ENCODE data around the gene ARHGEF2.
"Not testable (repeated sequence)": the region's sequence is repeated elsewhere in the genome, so short reads cannot be mapped to it uniquely, and the experiment has no call there.

Gene ARHGEF2

DNA sequence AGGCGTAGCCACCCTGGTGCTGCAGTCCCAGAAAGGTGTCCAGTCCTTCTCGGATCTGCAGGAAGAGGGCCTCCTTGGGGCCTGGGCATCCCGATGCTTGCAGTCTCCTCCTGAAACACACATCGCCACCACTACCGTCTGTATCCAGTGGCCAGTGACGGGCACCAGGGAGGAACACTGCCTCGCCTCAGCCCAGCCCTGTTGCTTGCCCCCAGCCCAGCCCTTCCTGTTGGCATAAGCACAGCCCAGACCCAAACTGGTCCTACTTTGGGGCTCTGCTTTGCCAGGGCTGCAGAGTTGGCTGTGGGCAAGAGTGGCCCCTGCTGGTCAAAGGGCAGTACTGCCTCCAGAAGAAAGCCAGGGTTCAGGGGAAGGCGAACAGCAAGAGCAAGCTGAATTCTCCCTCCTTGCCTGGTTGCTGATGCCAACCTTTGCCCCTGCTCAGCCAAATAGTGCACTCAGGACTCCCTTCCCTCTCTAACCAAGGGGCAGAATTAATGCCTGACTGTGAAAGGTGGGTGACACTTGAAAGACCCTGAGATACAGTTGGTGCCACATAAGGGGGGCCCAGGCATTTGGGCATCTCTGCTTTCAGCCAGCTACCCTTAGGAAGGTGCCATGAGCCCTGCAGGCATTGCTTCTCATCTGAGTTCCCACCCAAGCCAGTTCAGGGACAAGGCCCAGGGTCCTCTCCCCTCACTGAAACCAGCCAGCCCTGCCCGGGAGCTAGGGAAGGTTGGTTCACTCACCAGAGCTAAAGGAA lies 11.1 kb upstream of the ARHGEF2 start:
- DNase-seq, result peak; percentile 64

GRCh38 chr1:155984903-155985645 lies 6.7 kb upstream of the ARHGEF2 start:
- not testable (repeated sequence) for DNase-seq

DNA sequence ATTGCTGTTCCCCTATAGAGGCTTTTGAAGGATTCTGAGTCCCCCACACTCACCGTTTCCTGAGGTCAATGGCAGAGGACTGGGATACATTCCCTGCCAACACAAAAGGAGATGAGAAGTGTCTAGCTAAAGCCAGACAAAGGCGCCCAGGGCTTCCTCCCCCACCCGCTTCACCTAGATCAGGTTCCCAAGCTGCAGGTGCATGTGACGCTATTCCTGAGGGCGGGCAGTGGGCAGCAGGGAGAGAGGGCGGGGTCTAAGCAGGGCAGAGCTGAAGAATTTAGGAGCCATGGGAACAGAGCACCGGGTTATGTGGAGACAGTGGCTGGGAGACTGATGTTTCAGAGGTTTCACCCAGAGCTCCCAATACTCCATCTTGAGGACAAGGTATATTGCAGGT lies 6.0 kb upstream of the ARHGEF2 start:
- DNase-seq, result no peak

DNA sequence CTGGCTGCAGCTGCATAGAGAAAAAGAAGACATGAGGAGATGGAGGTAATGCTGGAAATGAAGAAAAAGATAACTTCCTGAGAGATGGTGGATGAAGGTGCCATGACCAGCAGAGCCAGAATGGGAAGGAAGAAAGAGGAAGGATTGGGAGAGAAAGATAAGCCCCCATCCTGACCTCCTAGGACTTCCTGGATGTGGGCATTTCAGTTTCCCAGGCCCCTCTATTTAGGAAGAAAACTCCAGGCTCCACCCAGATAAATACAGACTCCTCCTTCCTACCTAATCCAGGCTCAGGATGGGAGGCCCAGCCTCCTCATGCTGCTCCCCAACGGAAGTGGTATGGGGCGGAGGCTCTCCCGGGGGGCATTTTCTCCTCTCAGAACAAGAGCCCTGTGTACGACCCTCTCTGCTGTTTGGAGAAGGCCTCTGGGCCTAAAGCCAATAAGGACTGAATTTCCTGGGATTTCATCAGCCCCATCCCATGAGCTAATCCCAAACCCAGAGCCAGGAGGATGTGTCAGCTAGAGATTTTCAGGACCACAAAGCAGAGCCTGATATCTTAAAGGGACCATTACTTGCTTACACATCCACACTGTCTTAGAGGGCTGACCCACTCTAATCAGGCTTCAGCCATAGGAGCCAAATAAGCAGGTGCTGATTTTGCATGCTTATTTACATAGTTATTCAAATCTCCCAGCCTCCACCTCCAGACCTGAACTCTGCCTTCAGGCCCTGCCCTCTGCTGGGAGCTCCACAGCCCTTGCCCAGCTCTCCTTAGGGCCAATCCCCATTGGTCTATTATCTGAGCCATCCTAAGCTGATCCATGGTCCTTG lies 5.1 kb upstream of the ARHGEF2 start:
- no peak for DNase-seq

DNA sequence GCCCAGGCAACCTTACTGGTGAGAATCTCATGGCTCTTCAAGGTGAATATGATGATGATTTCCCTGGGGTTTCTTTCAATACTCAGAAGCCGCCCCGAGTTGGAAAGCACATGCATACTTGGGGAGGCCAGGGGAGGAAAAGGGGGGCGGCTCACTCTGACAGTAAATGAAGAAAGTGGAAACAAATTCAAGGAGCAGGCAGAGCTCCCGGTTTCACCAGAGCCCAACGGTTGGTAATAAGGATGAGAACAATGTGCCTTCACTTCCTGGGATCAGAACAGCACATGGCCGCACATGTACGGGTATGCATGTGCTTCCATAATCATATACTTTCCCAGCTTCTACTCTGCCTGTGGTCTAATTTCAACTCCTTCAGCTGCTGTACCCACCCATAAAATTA lies 3.8 kb upstream of the ARHGEF2 start:
- no peak for DNase-seq

GRCh38 chr1:155981266-155982088 lies 3.1 kb upstream of the ARHGEF2 start:
- DNase-seq, result peak; percentile 8

DNA sequence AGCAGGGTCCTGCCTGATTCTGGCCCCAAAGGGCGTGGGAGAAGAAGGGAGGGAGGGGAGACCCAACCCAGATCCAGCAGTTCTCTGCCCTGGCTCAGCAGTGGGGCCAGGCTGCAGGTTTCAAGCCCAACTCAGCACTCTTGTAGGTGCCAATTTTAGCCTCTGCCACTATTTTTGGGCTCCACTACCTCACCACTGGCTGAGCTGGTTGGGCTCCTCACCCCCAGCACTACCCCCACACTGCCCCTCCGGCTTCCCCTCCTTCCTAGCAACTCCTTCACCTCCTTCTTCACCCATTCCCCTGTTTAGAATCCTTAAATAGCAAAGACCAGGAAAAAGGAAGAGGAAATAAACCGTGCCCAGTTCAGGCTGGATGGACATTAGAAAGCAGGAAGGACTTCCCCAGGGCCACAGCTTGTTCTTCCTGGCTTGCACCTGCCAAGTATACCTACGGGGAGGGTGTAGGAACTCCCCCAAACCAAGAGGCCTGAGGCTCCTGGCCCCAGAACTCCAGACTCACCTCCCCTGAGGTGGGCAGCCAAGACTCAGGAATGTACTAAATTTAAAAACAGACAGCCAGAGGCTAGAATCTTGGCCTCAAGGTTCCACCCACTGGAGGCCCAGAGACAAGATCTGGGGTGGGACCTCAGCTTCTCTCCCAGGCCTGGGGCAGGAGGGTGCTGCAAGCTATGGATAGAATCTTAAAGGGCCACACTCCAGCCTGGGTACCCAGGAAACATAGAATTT lies 1.4 kb upstream of the ARHGEF2 start:
- DNase-seq, result no peak

DNA sequence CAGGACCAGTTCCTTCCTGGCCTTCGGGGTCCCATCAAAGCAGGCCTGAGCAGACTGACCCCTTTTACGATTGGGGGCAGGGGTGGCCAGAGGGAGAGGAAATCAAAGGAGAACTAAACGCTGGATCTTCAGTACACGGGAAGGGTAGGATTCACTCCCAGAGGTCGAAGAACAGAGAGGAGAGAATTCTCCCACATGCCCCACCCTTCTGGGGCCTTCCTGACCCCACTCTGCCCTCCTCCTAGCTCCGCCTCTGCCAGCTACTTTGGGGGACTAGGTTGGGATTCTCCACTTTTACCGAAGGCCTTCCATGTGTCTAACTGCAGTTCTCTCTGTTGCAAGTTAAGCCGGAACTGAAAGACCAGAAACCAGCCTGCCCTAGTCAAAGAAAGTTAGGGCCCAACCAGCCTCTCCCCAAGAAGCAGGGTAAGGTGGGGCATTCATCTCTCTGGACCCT lies 654 bp upstream of the ARHGEF2 start:
- DNase-seq, result no peak

GRCh38 chr1:155977690-155978324 lies 540 bp downstream of the ARHGEF2 start:
- DNase-seq, result peak; percentile 72

GRCh38 chr1:155976913-155977689 lies 1.2 kb downstream of the ARHGEF2 start:
- DNase-seq, result no peak

GRCh38 chr1:155976062-155976912 lies 2.1 kb downstream of the ARHGEF2 start:
- DNase-seq, result peak; percentile 50

- DNase-seq, result no peak
Observed at GRCh38 chr1:155975375-155976061, 2.8 kb downstream of the ARHGEF2 start.

- no peak for DNase-seq
Observed at GRCh38 chr1:155974208-155975115, 3.9 kb downstream of the ARHGEF2 start.

- DNase-seq, result no peak
Observed at GRCh38 chr1:155973723-155974122, 4.6 kb downstream of the ARHGEF2 start.

DNA sequence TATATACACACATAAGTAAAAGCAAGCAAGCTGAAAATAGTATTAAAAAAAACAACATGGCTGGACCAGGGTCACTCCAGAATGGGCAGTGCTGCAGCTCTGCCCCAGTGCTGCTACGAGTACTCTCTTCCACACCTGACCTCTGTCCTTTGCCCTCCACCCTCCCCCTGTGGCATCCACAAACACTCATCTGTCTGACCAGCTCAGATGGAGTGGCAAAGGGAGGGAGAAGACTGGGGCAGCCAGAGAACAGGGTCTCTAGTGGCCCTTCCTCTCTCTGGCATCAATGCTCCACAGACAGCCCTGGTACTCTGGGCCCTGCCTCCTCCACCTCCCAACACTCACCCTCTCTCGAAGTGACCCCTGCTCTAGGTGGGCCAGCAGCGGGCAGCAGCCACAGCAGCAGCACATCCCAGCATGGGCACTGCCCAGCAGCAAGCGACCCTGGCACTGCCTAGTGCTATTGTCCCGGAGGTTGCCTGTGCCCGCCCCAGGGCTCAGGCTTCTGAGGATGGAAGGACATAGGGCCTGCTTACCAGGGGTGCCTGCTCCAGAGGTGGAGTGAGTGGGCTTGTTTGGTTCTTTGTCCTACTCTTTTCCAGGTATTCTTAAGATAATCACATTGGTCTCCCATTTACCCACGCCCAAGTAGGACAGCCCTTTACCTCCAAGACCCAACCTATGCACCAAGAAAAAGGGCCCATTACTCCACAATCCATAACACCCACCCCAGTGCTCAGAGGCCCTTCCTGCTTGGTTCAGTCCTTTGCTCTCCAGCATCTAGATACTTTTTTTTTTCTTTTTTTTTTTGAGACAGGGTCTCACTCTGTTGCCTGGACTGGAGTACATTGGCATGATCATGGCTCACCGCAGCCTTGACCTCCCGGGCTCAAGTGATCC lies 6.2 kb downstream of the ARHGEF2 start:
- DNase-seq, result no peak

DNA sequence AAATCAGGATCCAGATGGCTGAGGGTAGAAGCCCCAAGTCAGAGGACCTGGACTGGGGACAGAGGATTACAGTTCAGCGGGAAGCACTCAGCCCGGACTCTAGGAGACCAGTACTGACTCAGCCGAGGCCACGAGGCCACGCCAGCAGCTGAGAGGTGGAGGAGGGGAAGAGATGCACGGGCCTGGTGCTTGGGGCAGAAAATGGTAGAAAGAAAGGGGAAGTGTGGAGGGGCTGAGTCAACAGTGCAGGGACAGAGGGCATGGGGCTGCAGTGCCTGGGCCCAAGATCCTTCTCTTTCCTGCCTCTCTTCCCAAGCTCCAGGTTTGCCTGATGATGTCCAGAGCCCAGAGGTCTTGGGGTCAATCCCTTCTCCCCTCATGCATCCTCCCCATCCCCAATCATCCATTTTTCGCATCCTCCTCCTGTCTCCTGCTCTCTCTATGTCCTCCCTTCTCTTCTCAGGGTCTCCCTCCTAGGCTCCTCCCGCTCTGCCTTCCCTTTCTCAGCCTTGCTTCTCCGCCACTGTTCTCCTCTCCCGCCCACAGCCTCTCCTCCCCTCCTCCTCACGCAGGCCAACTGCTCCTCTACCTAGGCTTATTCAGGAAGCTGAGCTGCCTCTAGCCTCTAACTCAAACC lies 7.7 kb downstream of the ARHGEF2 start:
- DNase-seq, result peak; percentile 12

All from stimulated activated naive CD4-positive, alpha-beta T cell treated with Interleukin-2 at 50 U/mL for 16 hours (primary cell).